ENCODE measurements around the gene CCPG1. TPM values are rescaled to one million over a fixed set of nuclear protein-coding genes. Genes with fewer than 3 reads are reported as not detected.
A peak's percentile ranks its signal among the peaks of the same experiment; 100 is the strongest.

CCPG1 gene
- total RNA-seq, 1 donor: 250 TPM

DNA sequence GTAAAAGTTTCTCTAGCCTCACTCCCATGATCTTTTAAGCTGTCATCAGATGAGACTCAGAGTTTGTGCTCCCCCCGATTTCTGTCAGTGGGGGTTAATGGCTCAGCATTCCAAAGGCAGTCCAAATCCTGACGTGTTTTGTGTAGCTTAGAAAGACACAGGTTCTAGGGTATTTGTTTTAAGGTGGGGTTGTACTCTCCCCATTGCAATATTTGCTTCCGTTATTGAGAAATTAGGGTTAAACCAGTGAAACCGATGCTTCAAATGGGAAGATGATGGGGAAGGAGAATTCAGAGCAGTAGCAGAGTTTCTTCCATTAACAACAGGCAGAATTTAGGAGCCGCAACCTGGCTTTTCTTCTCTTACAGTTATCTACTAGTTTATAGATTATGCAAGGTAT, 85.7 kb downstream of the CCPG1 start:
- H3K4me3 ChIP-seq (ENCODE audit: insufficient read depth, low read length): no peak overlapping the region
- peaks cover 9% of the 10 kb centered on the region for H3K4me1 ChIP-seq (ENCODE audit: insufficient read depth, low read length)
- no peaks in the 10 kb centered on the region for H3K27me3 ChIP-seq (ENCODE audit: insufficient read depth, low read length)
- DNase-seq (ENCODE audit: insufficient read length, low spot score, missing footprints): no peak
- H2AFZ ChIP-seq (ENCODE audit: low read length): no peak overlapping the region
- no peaks in the 10 kb centered on the region for H4K20me1 ChIP-seq (ENCODE audit: insufficient read depth, low read length)
- no peaks in the 10 kb centered on the region for H3K36me3 ChIP-seq (ENCODE audit: insufficient read depth, low read length)
- H3K9me3 ChIP-seq (ENCODE audit: low read depth, low read length): no peaks in the 10 kb centered on the region
- TF ChIP-seq, protein P1, sequence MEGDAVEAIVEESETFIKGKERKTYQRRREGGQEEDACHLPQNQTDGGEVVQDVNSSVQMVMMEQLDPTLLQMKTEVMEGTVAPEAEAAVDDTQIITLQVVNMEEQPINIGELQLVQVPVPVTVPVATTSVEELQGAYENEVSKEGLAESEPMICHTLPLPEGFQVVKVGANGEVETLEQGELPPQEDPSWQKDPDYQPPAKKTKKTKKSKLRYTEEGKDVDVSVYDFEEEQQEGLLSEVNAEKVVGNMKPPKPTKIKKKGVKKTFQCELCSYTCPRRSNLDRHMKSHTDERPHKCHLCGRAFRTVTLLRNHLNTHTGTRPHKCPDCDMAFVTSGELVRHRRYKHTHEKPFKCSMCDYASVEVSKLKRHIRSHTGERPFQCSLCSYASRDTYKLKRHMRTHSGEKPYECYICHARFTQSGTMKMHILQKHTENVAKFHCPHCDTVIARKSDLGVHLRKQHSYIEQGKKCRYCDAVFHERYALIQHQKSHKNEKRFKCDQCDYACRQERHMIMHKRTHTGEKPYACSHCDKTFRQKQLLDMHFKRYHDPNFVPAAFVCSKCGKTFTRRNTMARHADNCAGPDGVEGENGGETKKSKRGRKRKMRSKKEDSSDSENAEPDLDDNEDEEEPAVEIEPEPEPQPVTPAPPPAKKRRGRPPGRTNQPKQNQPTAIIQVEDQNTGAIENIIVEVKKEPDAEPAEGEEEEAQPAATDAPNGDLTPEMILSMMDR (IDR thresholded peaks at IDR 0.05; ENCODE audit: extremely low read depth, low read depth, low read length): no peak
- no peak overlapping the region for H3K4me2 ChIP-seq (ENCODE audit: insufficient read depth, low read length)
- H3K27ac ChIP-seq (ENCODE audit: low read depth, low read length): no peak overlapping the region
- H3K79me2 ChIP-seq (ENCODE audit: insufficient read depth, low read length): peaks cover 29% of the 10 kb centered on the region

- H4K20me1 ChIP-seq (ENCODE audit: insufficient read depth, low read length): no peaks in the 10 kb centered on the region
- no peak overlapping the region for H3K4me2 ChIP-seq (ENCODE audit: insufficient read depth, low read length)
- H3K4me1 ChIP-seq (ENCODE audit: insufficient read depth, low read length): peaks cover 9% of the 10 kb centered on the region
- H3K27me3 ChIP-seq (ENCODE audit: insufficient read depth, low read length): no peaks in the 10 kb centered on the region
- no peak overlapping the region for H3K4me3 ChIP-seq (ENCODE audit: insufficient read depth, low read length)
- peaks cover 39% of the 10 kb centered on the region for H3K79me2 ChIP-seq (ENCODE audit: insufficient read depth, low read length)
- H3K36me3 ChIP-seq (ENCODE audit: insufficient read depth, low read length): no peaks in the 10 kb centered on the region
- H3K9me3 ChIP-seq (ENCODE audit: low read depth, low read length): no peaks in the 10 kb centered on the region
- no peak overlapping the region for H3K27ac ChIP-seq (ENCODE audit: low read depth, low read length)
- no peak overlapping the region for H2AFZ ChIP-seq (ENCODE audit: low read length)
- DNase-seq (ENCODE audit: insufficient read length, low spot score, missing footprints): no peak
- TF ChIP-seq, protein P1 (IDR thresholded peaks at IDR 0.05; ENCODE audit: extremely low read depth, low read depth, low read length): no peak
Observed at GRCh38 chr15:55320963-55321362, 87.2 kb downstream of the CCPG1 start.

GRCh38 chr15:55320238-55320550, 88.0 kb downstream of the CCPG1 start:
- H3K36me3 ChIP-seq (ENCODE audit: insufficient read depth, low read length): no peaks in the 10 kb centered on the region
- H2AFZ ChIP-seq (ENCODE audit: low read length): peak overlapping the region; percentile 69
- no peak for DNase-seq (ENCODE audit: insufficient read length, low spot score, missing footprints)
- H4K20me1 ChIP-seq (ENCODE audit: insufficient read depth, low read length): no peaks in the 10 kb centered on the region
- H3K4me1 ChIP-seq (ENCODE audit: insufficient read depth, low read length): peaks cover 9% of the 10 kb centered on the region
- peak overlapping the region; percentile 97 for H3K27ac ChIP-seq (ENCODE audit: low read depth, low read length)
- TF ChIP-seq, protein P1 (IDR thresholded peaks at IDR 0.05; ENCODE audit: extremely low read depth, low read depth, low read length): no peak
- peak overlapping the region; percentile 85 for H3K4me2 ChIP-seq (ENCODE audit: insufficient read depth, low read length)
- H3K79me2 ChIP-seq (ENCODE audit: insufficient read depth, low read length): peaks cover 42% of the 10 kb centered on the region
- H3K27me3 ChIP-seq (ENCODE audit: insufficient read depth, low read length): no peaks in the 10 kb centered on the region
- H3K9me3 ChIP-seq (ENCODE audit: low read depth, low read length): no peaks in the 10 kb centered on the region
- H3K4me3 ChIP-seq (ENCODE audit: insufficient read depth, low read length): peak overlapping the region; percentile 96

DNA sequence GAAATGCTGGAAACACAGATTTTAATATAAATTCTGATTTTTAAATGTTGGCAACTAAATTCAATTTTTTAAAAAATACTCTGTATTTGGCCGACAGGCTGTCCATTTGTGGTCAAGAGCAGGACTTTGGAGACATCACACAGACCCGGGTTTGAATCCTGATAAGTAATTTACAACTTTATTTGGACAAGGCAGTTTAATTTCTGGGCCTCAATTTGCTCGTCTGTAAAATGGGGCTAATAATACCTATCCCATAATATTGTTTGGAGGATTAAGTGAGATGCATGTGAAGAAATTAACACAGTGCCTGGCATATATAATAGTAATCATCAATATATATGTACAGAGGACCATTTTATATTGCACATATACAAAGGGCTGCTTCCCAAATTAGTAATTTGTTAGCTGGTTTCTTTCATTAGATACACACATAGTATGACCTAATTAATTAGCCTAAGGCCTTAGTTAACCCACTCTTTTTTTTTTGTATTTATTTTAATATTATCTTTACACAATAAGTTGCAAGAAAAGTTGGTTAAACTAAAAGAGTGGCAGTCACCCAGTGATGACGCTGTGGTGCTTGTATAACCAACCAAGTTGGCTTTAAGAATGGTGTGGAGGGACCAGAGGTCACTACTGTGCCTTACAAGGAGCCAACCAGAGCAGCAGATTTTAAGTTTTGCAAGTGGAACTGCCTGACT, 88.5 kb downstream of the CCPG1 start:
- peaks cover 42% of the 10 kb centered on the region for H3K79me2 ChIP-seq (ENCODE audit: insufficient read depth, low read length)
- H3K27ac ChIP-seq (ENCODE audit: low read depth, low read length): peak overlapping the region; percentile 97
- peak; percentile 78 for DNase-seq (ENCODE audit: insufficient read length, low spot score, missing footprints)

More for the DNA sequence above, 88.5 kb downstream of the CCPG1 start:
- TF ChIP-seq, protein P1 (IDR thresholded peaks at IDR 0.05; ENCODE audit: extremely low read depth, low read depth, low read length): no peak
- no peaks in the 10 kb centered on the region for H4K20me1 ChIP-seq (ENCODE audit: insufficient read depth, low read length)
- H3K4me1 ChIP-seq (ENCODE audit: insufficient read depth, low read length): peaks cover 9% of the 10 kb centered on the region
- H2AFZ ChIP-seq (ENCODE audit: low read length): peak overlapping the region; percentile 96
- H3K4me2 ChIP-seq (ENCODE audit: insufficient read depth, low read length): peak overlapping the region; percentile 85
- no peaks in the 10 kb centered on the region for H3K27me3 ChIP-seq (ENCODE audit: insufficient read depth, low read length)
- no peaks in the 10 kb centered on the region for H3K36me3 ChIP-seq (ENCODE audit: insufficient read depth, low read length)
- H3K4me3 ChIP-seq (ENCODE audit: insufficient read depth, low read length): peak overlapping the region; percentile 96
- no peaks in the 10 kb centered on the region for H3K9me3 ChIP-seq (ENCODE audit: low read depth, low read length)

Data from osteoblast (primary cell).